Tracheal epithelial cell (primary cell): Measurements from ENCODE around the gene TOR3A. TPM values are rescaled to one million over a fixed set of nuclear protein-coding genes. Genes with fewer than 3 reads are reported as not detected.

Experiments used
- total RNA-seq: library from RNA; depleted of rRNA; stranded (reverse); fragments of >200 nt; gene quantifications from 2 replicates; pipeline ENCODE4 v1.2.1, GENCODE V29; 2014

The TOR3A gene
- 36.1 and 40.7 TPM in 2 replicates for total RNA-seq

GRCh38 chr1:179081687-179082332, at the start of gene TOR3A:
Gene TOR3A (plus strand): TSS chr1:179082070. CDS start chr1:179082129, 59 bp downstream.

Other genes starting within 250 kb of the TOR3A start
- not detected in 2 replicates for gene ANGPTL1, start 211.0 kb upstream of the TOR3A start, total RNA-seq
- gene FAM20B, start 56.2 kb upstream of the TOR3A start, total RNA-seq = 33.5 and 50.7 TPM in 2 replicates
- 22.0 and 42.7 TPM in 2 replicates for gene ABL2, start 147.6 kb downstream of the TOR3A start, total RNA-seq
- 11.9 and 29.6 TPM in 2 replicates for gene SOAT1, start 211.7 kb downstream of the TOR3A start, total RNA-seq